Colon (tissue), 2 donors: Measurements from ENCODE around the gene LYPLA2.
"Not testable (repeated sequence)": the region's sequence is repeated elsewhere in the genome, so short reads cannot be mapped to it uniquely, and the experiment has no call there.

ENCODE experiments used
- FAIRE-seq: peaks from 2 replicates; lab custom pipeline; 2012; peaks lifted over from hg19 to GRCh38; lab: Jason Lieb, UNC
- donor health status: control.
- donor health status: control.

LYPLA2 gene

DNA sequence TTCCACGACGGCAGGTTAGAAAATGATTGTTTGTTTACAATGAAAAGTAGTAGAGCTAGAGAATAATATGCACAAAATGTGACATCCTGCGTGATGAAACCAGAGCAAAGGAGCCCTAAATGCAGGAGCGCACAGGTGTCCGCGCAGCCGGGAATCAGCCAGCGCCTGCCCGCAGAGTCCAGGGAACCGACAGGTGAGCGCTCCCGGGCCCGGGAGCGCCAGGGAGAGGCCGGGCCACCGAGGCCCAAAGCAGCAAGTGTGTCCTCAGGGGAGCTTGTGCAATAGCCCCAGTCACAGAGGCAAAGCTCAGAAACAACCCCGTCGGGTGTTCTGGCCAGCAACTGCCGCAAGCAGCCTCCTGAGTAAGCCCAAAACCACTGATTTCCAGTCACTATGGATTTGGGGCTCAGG is 10.4 kb downstream of the LYPLA2 start:
- no peak for FAIRE-seq

GRCh38 chr1:23801876-23802275 is 10.9 kb downstream of the LYPLA2 start:
- no peak for FAIRE-seq

GRCh38 chr1:23802809-23803342 is 11.9 kb downstream of the LYPLA2 start:
- not testable (repeated sequence) for FAIRE-seq

GRCh38 chr1:23803674-23804073 is 12.7 kb downstream of the LYPLA2 start:
- no peak for FAIRE-seq

GRCh38 chr1:23804183-23804835 is 13.4 kb downstream of the LYPLA2 start:
- FAIRE-seq: no peak

- no peak for FAIRE-seq
These were observed 14.1 kb downstream of the LYPLA2 start for GRCh38 chr1:23805025-23805424.

DNA sequence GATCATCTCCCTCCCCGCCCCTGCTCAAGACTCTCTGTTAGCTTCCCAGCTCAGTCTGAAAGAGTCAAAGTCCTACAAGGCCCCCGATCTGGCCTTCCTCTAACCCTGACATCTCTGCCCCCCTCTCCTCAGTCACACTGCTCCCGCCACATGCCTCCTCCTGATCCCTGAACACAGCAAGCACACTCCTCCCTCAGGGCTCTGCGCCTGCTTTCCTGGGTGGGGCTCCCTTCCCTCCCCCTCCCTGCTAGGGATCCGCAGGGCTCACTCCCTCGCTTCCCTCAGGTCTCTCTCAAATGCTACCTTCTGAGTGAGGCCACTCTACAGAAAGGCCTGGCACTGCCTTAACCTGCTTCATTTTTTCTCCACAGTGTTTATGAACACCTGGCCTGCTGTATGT is 15.3 kb downstream of the LYPLA2 start:
- no peak for FAIRE-seq

DNA sequence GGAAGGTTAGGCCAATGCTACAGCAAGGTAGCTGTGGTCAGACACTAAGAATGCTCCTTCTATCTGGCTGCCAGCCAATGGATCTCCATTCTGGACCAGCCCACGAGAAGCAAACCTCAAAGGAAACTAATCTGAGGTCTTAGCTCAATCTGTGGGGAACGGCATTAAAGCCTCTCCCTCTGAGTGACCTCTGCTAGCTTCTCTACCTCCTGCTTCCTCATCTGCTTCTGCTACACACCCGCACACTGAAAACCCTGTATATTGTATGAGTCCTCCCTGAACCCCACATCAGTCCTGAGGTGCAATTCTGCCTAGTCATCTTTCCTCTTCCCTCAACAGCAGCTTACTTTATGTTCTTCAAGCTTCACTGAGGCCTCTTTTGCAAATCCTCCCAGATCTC is 16.5 kb downstream of the LYPLA2 start:
- no peak for FAIRE-seq

DNA sequence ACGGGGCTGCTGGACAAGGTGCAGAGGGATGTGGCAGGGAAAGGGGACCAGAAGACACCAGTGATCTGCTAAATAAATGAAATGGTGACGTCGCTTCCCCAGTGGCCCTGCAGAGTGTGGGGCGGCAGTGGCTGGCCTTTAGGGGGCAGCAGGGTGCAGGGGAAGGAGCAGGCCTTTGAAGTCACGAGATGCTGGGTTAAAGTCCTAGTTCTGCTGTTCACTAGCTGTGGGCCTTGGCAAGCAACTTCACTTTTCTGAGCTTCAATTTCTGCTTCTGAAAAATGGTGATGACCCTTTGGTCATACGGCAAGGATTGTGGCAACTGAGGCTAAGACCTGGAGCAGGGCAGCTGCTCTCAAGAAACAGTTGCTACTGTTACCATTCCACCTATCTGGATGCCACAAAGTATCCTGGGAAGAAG is 18.8 kb downstream of the LYPLA2 start:
- no peak for FAIRE-seq

- FAIRE-seq: no peak
These were observed 20.0 kb downstream of the LYPLA2 start for GRCh38 chr1:23810818-23811540.

DNA sequence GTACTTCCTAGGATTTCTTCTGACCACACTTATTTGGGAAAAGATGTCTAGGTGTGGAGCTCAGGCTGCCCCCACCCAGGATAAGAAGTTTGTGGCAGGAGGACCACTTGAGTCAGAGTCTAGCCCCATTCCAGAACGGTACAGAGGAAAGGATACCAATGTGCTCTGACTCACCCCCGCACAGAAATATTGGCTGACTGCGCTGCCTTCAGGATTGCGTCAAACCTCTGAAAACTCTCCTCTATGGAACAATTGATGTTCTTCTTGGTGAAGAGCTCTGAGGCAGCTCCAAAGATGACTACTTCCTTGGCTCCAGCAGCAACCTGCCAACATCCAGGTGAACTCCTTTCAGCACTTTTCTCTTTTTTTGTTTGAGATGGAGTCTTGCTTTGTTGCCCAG is 23.1 kb downstream of the LYPLA2 start:
- no peak for FAIRE-seq

GRCh38 chr1:23816361-23816760 is 25.4 kb downstream of the LYPLA2 start:
- FAIRE-seq: no peak

DNA sequence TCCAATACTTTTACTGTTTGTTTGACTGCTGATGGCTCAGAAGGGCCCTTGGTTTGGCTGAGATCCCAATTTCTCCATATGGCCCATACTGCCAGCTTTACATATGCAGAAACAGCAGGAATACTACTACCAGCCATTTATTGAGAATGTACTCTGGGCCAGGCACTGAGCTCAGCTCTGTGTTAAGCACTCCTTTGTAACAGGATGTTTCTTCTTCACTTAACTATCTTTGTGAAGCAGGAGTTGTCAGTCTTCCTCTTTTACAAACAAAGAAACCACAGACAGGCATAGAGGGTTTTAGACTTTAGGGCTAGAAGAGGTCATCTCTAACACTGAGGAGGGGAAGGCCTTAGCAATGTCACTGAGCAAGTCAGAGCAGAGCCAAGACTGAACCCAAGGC is 26.0 kb downstream of the LYPLA2 start:
- FAIRE-seq: no peak

DNA sequence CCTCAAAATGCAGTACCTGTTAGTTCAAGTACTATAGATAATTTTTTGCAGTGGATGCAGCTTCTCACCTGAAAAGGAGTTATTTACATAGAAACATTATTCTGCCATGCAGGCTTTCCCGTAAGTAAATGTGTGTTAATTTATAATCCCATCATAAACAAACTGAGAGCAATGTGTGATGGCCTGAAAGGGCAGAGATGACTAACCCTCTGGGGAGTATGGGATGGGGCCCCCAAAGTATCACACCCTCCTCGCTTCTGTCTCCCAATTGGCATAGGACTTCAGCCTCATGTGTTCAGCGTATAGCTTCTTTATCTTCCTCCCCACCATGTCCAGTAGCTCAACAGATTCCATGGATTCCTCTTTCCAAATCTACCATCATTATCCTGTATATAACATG is 26.7 kb downstream of the LYPLA2 start:
- FAIRE-seq: no peak

GRCh38 chr1:23823767-23824166 is 32.8 kb downstream of the LYPLA2 start:
- FAIRE-seq: no peak

DNA sequence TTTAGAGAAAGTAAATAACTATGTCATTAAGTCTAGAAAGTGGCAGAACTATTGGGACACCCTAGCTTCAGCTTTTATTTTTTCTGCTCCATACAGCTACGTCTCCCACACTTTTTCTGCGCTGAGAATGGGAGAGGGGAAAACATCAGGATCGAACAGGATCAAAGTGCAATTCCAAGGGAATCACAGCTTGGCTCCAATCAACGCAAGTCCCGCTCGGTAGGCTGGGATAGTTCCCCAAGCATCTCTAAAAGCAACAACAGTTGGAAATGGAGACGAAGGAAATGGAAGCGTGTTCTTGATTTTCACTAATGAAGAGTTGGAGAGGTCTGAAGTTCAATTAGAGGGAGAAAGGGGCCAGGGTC is 33.7 kb downstream of the LYPLA2 start:
- FAIRE-seq: no peak

DNA sequence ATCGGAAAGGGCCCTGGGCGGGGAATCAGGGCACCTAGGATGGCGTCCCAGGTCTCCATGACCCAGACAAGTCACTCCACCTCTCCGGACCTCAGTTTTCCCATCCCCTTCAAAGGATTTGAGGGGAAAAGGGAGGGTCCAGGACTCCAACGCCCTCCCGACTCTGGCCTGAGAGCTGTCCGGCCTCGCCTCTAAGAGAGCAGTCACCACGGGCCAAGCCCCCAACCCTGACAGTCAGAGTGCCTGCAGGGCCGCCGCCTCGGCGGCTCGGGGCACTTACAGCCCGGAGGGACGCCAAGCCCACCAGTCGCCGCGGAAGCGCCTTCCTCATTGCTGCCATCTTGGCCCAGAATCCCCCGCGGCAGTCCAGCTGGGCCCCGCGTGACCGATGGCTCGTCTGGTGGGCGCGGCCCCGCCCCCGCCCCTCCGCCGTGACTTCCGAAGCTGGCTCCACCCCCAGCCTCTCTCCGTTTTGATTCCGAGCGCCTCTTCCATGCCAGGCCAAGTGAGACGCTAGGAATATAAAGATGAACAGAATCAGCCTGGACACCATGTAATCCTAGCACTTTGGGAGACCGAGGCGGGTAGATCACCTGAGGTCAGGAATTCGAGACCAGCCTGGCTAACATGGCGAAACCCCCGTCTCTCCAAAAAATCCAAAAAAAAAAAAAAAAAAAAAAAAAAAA is 34.3 kb downstream of the LYPLA2 start, which contains the start of gene HMGCL:
TSS of gene HMGCL (minus strand) at position 354 of the 686 bp plus-strand sequence. CDS start at position 340, 14 bp downstream.
- no peak for FAIRE-seq

DNA sequence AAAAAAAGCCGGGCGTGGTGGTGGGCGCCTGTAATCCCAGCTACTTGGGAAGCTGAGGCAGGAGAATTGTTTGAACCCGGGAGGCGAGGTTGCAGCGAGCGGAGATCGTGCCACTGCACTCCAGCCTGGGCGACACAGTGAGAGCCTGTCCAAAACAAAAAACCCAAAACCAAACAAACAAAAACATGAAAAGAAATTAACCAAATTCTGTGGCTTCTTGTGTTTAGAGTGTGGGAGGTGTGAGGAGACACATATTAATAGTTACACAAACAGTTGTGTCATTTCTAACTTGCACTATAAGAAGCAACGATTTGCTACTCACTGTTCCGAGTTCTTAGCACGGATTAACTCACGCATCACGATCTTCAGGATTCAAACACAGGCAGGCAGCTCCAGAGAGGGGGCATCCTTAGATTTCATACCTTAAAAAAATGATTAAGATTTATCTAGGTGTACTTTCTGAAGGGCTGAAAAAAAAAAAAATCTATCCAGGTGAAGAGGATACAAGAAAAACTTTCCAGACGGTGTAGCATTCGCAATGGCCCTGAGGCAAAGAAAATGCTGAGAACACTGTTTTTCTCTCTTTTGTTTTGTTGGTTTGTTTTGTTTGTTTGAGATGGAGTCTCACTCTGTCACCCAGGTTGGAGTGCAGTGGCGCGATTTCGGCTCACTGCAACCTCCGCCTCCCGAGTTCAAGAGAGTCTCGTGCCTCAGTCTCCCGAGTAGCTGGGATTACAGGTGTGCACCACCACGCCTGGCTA is 35.0 kb downstream of the LYPLA2 start:
- no peak for FAIRE-seq

DNA sequence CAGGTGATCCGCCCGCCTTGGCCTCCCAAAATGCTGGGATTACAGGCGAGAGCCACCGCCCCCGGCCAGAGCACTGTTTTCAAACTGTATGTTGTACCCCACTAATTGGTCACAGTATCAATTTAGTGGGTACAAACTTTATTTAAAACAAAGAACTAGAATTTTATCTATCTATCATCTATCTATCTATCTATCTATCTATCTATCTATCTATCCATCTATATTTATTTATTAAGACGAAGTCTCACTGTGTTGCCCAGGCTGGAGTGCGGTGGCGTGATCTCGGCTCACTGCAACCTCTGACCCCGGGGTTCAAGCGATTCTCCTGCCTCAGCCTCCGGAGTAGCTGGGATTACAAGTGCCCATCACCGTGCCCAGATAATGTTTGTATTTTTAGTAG is 35.6 kb downstream of the LYPLA2 start:
- FAIRE-seq: not testable (repeated sequence)

DNA sequence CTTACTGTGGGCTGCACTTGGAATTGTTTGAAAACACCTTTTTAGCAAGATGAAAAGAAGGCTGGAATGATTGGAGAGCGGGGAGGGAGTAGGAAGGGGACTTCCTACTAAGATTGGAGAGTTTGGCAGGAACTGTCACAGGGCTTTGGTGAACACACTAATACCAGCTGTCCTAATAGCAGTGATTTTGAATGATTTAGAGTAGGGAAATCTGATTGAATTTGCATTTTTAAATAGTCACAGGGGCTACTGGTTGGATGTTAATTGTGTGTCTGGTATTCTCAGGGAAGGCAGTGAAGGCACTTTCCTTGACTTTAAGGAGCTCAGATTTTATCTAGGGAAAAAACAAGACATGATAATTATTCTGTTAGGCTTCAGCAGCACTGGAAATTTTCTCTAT is 36.8 kb downstream of the LYPLA2 start:
- FAIRE-seq: no peak

- not testable (repeated sequence) for FAIRE-seq
These were observed 43.2 kb downstream of the LYPLA2 start for GRCh38 chr1:23834156-23834555.

DNA sequence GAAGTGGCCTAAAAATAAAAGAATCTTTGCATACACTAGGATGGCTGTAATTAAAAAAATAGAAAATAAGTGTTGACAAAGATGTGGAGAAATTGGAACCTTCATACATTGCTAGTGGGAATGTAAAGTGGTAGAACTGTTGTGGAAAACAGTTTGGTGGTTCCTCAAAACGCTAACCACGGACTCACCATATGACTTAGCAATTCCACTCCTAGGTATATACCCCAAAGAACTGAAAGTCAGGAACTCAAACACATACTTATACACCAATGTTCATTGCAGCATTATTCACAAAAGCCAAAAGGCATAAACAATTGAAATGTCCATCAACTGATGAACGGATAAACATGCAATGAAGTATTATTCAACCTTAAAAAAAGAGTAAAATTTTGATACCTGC is 45.1 kb downstream of the LYPLA2 start:
- FAIRE-seq: no peak
